Embryonic facial prominence (tissue), 1 donor: ENCODE results near the gene ZFR.
"Not testable (repeated sequence)": the region's sequence is repeated elsewhere in the genome, so short reads cannot be mapped to it uniquely, and the experiment has no call there.

Source experiments
- DNase-seq: peaks from one replicate; pipeline ENCODE4 v3.0.0-alpha.2; 2016; ENCODE audit errors: extremely low spot score

Gene ZFR

GRCh38 chr5:32410630-32411029, 33.9 kb downstream of the ZFR start:
- DNase-seq = no peak

DNA sequence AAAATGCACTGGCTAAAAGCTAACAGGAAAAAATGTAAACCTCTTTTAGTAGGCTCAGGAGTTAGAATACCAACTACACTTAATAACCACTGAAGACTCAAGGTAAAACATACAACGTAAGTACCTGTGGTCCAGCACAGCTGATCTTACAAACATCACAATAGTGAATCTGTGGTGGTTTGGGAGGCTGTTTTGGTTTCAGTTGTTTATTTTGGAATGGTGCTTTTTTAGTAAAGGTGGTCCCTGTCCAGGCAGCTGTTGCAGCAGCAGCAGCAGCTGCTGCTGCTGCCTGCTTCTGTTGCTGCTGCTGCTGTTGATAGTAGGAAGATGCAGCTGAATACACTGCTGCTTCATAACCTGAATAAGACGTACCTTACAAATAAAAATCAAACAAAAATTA, 37.9 kb downstream of the ZFR start:
- DNase-seq = no peak

GRCh38 chr5:32405507-32405906, 39.0 kb downstream of the ZFR start:
- no peak for DNase-seq

DNA sequence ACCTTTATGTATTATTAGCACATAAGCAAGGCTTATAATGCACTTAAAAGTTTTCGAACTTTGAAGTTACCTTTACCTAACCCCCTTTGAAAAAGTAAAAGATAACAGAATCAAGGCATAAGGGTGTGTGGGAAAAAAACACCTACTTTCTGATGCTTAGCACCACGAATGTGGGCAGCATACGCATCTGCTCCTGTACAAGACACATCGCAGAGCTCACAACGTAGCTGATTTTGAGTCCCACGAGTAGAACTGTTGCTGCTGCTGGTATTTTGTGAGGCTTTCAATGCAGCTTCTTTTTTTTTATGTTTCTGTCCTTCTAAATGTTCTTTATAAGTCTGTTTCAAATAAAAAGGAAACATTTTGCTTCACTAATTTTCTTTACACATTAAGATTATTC, 40.8 kb downstream of the ZFR start:
- no peak for DNase-seq

GRCh38 chr5:32400401-32400800, 44.1 kb downstream of the ZFR start:
- no peak for DNase-seq

- not testable (repeated sequence) for DNase-seq
These were observed 45.8 kb downstream of the ZFR start for GRCh38 chr5:32398754-32399153.

DNA sequence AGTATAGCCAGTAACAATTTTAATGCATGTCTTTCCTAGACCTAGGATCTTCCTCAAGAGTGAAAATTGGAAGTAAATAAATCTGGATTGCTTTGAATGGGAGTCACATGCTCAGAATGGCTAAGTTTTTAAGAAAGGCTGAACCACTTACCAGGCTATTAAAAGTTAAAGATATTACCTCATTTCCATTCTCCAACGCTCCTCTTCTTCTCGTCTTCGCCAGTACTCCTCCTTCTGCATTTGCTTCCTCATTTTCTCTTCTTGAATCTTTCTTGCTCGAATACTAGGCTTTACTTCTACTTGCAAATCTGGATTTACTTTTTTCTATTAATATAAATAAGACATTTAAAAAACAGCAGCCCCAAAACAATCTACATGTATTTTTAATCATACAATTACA, 49.6 kb downstream of the ZFR start:
- no peak for DNase-seq

GRCh38 chr5:32392039-32392438, 52.5 kb downstream of the ZFR start:
- DNase-seq = no peak

DNA sequence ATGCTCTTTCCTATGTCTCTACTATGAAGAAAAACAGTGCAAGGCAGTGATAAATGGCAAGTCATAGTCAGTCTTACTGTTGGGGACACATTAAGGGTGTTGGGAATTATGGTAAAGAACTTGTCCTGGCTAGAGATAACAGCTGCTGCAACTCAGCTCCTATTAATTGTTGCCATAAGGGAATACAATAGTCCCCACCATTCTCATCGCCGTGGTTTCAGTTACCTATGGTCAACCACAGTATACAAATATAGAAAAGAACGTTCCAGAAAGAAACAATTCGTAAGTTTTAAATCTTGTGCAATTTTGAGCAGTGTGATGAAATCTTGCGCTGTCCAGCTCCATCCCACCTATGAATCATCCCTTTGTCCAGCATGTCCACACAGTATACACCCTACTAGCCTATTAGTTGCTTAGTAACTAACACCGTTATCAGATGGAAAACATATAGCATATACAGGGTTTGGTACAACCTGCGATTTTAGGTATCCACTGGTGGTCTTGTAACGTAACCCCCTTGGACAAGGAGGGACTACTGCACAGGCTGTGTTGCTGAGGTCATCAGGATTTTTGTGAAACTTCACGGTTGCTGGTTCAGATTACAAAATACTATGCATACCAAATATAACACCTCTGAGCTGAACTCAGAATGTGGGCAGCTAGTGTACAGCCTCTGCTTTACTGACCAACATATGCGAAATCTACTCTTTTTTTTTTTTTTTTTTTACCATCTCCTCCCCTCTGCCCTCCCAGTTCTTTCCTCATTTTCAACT, 53.5 kb downstream of the ZFR start:
- no peak for DNase-seq

- DNase-seq = no peak
These were observed 56.0 kb downstream of the ZFR start for GRCh38 chr5:32388432-32389129.

GRCh38 chr5:32387841-32388240, 56.7 kb downstream of the ZFR start:
- DNase-seq = no peak

GRCh38 chr5:32387211-32387610, 57.3 kb downstream of the ZFR start:
- peak; percentile 10 for DNase-seq

DNA sequence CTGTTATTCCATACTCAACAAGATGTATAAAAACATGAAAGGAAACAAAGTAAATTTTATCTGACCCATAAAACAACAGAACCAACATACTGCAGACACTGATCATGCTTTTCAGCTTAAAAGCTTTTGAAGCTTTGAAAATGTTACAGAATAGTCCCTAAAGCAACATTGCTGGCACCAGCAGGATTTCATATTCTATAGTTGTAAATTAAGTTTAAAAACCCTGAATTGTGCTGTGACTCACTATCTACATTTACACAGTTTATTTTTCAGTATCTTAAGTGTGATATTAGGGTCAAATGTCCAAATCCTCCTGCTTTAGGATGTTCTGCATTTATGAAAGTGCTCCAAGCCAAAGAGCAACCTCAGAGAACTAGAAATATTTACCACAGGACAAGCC, 59.9 kb downstream of the ZFR start:
- no peak for DNase-seq

DNA sequence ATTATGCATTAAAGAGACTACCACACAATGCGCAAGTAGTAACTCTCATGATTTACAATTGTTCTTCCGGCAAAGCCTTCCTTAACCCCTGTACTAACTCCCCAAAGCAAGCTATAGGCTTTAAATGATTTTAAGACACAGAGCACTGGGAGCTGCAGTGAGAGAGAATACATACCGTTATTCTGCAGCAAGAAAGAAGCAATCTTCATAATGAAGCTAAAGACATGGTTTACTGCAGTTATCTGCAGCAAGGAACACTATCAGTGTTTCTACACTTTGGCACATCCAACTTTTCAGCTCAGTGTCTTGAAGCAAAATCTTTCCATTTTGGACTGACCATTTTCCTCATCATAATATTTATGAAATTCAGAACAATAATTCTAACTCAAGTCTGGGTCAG, 61.0 kb downstream of the ZFR start:
- DNase-seq = no peak

- DNase-seq = no peak
These were observed 61.5 kb downstream of the ZFR start for GRCh38 chr5:32383065-32383464.

- DNase-seq = no peak
These were observed 65.1 kb downstream of the ZFR start for GRCh38 chr5:32379421-32379820.

DNA sequence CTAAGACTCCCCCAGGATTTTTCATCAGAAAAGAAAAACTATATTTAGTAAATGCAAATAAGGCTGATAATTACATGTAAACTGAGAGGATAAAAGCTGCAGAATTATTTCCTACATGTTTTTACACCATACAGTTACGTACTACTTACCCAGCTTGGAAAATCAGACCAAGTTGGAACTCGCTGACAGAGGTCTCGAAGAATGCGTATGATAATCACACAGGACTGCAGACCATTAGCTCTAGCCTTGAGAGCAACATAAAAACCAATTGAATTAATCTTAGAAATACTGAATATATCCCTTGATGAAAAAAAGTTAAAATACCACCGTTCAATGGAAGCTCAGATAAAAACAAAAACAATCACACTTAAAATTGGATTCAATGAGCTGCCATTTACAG, 65.6 kb downstream of the ZFR start:
- no peak for DNase-seq

GRCh38 chr5:32369542-32370155, 74.9 kb downstream of the ZFR start:
- no peak for DNase-seq

DNA sequence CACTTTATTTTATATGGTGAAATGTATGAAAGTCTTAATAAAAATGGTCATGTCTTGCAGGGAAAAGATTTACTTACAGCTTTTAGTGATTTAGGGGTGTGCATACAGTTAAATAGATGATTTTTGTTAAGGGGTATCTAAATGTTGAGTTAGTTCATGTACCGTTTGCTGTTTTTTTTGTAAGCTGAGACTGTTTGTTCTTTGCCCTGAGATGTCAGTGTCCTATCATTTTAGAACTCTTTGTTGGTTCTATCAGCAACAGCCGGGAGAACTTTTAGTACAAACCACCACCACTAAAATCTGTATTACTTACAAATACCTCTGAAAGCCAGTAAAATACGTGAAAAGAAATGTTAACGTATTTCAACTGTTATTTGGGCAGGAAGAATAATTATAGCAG, 75.5 kb downstream of the ZFR start:
- no peak for DNase-seq

GRCh38 chr5:32367271-32367670, 77.3 kb downstream of the ZFR start:
- DNase-seq = not testable (repeated sequence)

DNA sequence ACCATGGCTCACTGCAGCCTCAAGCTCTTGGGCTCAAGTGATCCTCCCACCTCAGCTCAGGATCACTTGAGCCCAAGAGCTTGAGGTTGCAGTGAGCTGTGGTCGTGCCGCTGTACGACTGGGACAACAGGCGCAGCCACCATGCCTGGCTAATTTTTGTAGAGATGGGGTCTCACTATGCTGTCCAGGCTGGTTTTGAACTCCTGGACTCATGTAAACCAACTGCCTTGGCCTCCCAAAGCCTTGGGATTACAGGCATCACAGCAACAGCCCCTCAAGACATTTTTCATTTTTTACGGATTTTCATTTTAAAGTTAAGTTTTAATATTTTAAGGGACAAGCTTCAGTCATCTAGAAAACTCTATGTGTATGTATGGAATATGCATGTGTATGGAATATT, 78.9 kb downstream of the ZFR start:
- no peak for DNase-seq

DNA sequence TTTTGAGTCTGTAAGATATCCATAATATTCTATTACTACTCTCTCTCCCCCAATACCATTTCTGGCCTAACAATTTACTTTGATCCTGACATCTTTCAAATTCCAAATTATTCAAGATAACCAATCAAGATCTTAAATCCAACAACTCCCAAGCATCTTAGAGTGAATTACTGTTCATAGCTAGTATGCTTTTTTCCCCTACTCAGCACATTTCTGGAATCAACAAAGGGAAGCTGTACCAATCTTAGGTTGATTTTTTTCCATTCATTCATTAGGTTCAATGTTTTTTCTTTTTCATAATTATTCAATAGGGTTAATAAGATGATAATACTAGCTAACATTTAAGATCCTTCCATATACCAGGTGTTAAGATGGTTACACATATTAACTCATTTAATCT, 81.5 kb downstream of the ZFR start:
- no peak for DNase-seq

DNA sequence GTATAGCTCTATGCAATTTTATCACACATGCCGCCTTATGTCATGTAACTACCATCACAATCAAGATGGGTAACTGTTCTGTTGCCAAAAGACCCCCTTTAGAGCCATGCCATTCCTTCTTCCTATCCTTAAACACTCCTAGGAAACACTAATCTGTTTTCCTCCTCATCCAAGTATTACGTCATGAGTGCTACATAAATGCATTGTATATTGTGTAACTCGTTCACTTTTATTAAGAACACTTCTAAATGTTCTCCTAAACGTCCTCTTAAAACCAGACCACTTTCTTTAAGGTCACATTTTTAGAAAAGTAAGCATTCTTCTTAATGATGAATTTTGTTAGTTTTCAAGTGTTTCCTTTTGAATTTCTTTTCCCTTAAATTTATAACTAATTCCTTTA, 82.0 kb downstream of the ZFR start:
- DNase-seq = no peak
